Esophagus muscularis mucosa (tissue), 3 donors: ENCODE results near the gene AREG.

ENCODE experiments used
- CTCF ChIP-seq, 3 experiments: fragments of 200-600 bp in 2 of 3; fragments of 450-650 bp in 1 of 3; sonication (generic) in 2 of 3; IDR thresholded peaks; one replicate each; pipeline ENCODE4 v1.5.1; 2017 to 2019; ENCODE audit warnings: antibody characterized with exemption in 3 of 3, mild to moderate bottlenecking in 2 of 3, moderate library complexity in 1 of 3
- POLR2AphosphoS5 ChIP-seq, 2 donors: sonication (generic); formaldehyde crosslinking; IDR thresholded peaks; one replicate each; pipeline ENCODE4 v1.6.1; 2017; ENCODE audit warnings: antibody characterized with exemption in 2 of 2

- TF ChIP-seq POLR2AphosphoS5 (IDR thresholded peaks at IDR 0.05) (no peak), CTCF (IDR thresholded peaks at IDR 0.05) (no peak)
These were observed 12.0 kb downstream of the AREG start for GRCh38 chr4:74456849-74457395.
